D721Med (cell line): ENCODE measurements around the gene STUB1.

ENCODE experiments used
- DNase-seq: peaks from one replicate; pipeline ENCODE4 v3.0.0; 2011; ENCODE audit warnings: low spot score; ENCODE audit not compliant: insufficient read length
- FAIRE-seq: peaks from 2 replicates; lab custom pipeline; 2011; peaks lifted over from hg19 to GRCh38; lab: Jason Lieb, UNC
- TF ChIP-seq, protein P1 (sequence below): IDR thresholded peaks from 2 replicates; pipeline ENCODE4 v1.5.1; 2012; ENCODE audit warnings: mild to moderate bottlenecking, control low read depth; ENCODE audit not compliant: insufficient read depth; ENCODE audit errors: missing control alignments

STUB1 gene

DNA sequence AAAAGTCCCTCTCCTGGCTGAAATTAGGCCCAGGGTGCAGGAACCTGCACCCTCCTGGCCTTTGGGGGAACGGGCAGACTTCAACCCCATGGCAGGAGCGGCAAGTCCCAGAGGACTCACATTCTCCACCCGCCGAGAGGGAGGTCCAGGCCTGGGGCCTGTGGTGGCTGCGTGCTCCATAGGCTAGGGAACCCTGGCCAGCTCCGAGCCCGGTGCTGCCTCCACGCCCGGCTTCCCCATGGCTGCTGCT, 45.9 kb downstream of the STUB1 start:
- TF ChIP-seq, protein P1, sequence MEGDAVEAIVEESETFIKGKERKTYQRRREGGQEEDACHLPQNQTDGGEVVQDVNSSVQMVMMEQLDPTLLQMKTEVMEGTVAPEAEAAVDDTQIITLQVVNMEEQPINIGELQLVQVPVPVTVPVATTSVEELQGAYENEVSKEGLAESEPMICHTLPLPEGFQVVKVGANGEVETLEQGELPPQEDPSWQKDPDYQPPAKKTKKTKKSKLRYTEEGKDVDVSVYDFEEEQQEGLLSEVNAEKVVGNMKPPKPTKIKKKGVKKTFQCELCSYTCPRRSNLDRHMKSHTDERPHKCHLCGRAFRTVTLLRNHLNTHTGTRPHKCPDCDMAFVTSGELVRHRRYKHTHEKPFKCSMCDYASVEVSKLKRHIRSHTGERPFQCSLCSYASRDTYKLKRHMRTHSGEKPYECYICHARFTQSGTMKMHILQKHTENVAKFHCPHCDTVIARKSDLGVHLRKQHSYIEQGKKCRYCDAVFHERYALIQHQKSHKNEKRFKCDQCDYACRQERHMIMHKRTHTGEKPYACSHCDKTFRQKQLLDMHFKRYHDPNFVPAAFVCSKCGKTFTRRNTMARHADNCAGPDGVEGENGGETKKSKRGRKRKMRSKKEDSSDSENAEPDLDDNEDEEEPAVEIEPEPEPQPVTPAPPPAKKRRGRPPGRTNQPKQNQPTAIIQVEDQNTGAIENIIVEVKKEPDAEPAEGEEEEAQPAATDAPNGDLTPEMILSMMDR, result no peak
- FAIRE-seq (no peak), DNase-seq (no peak)

DNA sequence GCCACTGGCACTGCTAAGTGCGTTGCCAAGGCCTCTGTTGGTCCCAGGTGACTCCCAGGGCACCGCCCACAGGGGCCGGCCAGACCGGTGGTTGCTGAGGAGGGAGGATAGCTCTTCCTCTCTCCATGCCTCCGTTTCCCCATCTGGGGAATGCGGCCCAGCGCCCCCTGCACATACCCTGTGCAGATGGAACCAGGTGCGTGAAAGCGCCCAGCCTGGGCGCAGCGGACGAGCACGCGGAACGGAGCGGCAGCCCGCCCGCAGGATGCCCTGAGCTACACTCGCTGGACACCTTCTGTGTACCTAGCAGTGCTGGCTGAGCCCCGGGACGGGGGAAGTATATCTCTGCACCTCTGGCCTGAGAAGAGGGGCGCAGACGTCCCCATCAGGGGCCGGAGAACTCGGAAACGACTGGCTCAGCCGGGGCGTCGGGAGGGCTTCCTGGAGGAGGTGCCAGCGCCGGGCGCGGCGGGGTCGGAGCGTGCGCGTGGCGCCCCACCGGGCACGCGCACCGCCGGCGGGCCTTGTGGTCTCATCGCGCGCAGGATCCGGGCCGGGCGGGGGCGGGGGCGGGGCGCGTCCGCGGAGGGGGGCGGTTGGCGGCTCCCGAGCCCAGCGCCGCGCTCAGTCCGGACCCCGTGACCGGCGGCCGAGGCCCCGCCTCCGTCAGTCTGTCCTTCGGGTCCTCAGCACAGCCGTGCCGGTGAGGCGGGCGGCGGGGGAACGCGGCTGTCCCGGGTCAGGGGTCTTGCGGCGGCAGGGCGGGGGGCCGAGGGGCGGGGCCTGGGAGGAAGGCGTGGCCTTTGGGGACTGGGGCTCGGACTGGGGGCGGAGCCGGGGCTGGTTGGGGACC, 46.5 kb downstream of the STUB1 start, which contains the start of the genes CCDC78 and HAGHL:
Gene CCDC78 (minus strand): TSS at position 6 of the 853 bp plus-strand sequence. CDS start 76 bp downstream, outside the sequence.
Gene HAGHL (plus strand): TSS at position 669 of the 853 bp plus-strand sequence. CDS start 404 bp downstream, outside the sequence.
- DNase-seq (peak; percentile 81), FAIRE-seq (no peak)

DNA sequence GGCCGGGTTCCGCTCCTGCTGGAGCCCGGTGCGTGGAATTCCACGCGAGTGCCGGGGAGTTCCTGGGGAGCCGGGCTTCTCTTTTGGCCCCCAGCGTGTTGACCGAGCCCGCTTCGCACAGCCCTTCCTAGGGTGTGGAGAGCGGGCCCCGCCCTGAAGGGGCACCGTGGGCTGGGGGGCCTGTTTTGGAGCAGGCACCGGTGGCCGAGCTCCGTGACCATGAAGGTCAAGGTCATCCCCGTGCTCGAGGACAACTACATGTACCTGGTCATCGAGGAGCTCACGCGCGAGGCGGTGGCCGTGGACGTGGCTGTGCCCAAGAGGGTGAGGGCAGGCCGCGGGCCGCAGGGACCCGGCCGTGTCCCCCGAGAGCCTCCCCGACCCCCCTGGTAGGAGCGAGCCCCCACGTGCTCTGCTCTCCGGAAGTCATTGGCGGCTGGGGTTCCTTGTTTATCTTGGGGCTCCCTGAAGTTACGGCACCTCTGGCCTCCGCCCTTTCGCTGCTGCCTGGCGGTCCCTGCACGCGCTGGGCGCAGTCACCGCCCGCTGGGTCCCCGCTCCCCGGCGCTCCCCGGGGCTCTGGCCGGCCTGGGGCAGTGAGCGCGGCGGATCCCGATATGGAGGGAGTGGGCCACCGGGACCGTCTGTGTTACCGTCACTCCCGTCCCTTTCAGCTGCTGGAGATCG, 47.2 kb downstream of the STUB1 start:
- FAIRE-seq, result no peak
- no peak for DNase-seq
- TF ChIP-seq, protein P1, result no peak

More for the DNA sequence above, 46.5 kb downstream of the STUB1 start, which contains the start of the genes CCDC78 and HAGHL:
- TF ChIP-seq, protein P1, result no peak

DNA sequence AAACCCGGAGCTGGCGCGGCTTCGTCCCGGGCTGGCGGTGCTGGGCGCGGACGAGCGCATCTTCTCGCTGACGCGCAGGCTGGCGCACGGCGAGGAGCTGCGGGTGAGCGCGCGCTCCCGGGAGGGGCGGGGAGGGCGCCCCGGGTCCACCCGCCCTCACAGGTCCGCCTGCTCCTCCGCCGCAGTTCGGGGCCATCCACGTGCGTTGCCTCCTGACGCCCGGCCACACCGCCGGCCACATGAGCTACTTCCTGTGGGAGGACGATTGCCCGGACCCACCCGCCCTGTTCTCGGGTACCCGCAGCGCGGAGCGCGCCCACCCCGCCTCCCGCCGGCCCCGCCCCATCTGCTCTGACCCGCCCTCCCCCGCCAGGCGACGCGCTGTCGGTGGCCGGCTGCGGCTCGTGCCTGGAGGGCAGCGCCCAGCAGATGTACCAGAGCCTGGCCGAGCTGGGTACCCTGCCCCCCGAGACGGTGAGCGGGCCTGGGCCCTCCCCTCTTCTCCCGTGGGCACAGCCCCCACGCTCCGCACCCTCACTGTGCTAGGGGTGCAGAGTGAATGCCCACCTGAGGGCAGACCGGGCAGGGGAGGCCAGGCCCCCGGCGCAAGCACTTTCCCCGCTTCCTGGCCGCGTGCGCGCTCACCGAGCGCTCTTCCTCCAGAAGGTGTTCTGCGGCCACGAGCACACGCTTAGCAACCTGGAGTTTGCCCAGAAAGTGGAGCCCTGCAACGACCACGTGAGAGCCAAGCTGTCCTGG, 48.1 kb downstream of the STUB1 start:
- FAIRE-seq, result no peak
- no peak for DNase-seq
- TF ChIP-seq, protein P1, result no peak

DNA sequence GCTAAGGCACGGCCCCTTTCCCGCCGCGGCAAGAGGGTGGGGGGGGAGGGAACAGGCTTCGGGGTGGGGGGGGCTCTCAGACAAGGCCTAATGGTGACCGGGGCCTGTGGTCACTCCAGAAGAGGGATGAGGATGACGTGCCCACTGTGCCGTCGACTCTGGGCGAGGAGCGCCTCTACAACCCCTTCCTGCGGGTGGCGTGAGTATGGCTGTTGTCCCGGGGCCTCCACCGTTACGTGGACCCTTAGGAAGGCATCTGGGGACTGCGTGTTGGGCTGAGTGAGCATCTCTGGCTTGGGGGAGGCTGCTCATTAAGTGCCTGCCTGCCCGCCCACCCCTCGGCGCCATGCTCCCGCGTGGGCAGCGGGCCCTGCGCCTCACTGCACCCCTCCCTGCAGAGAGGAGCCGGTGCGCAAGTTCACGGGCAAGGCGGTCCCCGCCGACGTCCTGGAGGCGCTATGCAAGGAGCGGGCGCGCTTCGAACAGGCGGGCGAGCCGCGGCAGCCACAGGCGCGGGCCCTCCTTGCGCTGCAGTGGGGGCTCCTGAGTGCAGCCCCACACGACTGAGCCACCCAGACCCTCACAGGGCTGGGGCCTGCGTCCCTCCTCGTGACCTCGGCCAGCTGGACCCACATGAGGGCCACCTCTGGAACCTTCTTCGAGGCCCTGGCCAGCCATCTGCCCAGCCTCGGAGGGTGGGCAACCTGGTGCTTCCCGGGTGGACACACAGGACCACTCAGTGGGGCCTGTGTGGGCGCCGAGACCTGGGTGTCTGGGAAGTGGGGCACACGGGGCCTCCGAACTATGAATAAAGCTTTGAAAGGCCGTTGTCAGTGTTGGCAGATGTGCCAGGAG, 48.9 kb downstream of the STUB1 start:
- TF ChIP-seq, protein P1, result no peak
- FAIRE-seq, result no peak
- no peak for DNase-seq
